Activated CD8-positive, alpha-beta memory T cell treated with anti-CD3 and anti-CD28 coated beads, Interleukin-2, amount 50 U/mL, for 4 hours (primary cell): ENCODE data around the gene PMM1.
"Not testable (repeated sequence)": the region's sequence is repeated elsewhere in the genome, so short reads cannot be mapped to it uniquely, and the experiment has no call there.

ENCODE experiments used
- DNase-seq: peaks from one replicate; pipeline ENCODE4 v3.0.0-alpha.2; 2020

Gene PMM1

GRCh38 chr22:41589391-41590241 is at the start of gene PMM1:
Gene PMM1, minus strand, starts transcription at chr22:41589840. Its CDS starts 35 bp downstream, at chr22:41589805.
- DNase-seq = peak; percentile 100

DNA sequence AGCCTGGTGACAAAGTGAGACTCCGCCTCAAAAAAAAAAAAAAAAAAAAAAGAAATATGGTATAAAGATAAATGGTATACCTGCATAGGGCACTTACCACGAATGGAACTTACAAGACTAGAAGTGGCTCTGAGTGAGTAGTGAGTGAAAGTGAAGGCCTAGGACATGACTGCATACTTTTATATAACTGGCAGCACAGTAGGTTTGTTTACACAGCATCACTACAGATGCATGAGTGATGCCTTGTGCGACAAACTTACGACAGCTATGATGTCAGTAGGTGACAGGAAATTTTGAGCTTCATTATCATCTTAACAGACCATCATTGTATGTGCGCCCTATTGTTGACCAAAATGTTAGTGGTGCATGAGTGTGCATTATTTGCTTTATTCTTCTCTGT is 49.1 kb upstream of the PMM1 start:
- DNase-seq = no peak

GRCh38 chr22:41638124-41638523 is 48.5 kb upstream of the PMM1 start:
- DNase-seq = no peak

DNA sequence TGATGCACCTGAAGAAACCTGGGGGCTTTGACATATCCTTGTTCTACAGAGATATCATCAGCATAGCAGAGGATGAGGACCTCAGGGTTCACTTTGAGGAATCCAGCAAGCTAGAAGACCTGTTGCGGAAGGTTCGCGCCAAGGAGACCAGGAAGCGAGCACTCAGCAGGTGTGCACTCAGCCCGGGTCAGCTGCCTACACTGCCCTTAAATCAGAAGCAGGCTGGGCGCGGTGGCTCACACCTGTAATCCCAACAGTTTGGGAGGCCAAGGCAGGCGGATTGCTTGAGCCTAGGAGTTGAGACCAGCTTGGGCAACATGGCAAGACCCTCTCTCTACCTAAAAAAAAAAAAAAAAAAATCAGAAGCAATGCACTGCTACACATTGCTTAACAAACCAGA is 48.0 kb upstream of the PMM1 start:
- not testable (repeated sequence) for DNase-seq

GRCh38 chr22:41636467-41636866 is 46.8 kb upstream of the PMM1 start:
- DNase-seq = no peak

GRCh38 chr22:41634610-41635009 is 45.0 kb upstream of the PMM1 start:
- DNase-seq = not testable (repeated sequence)

- not testable (repeated sequence) for DNase-seq
Observed at GRCh38 chr22:41631615-41632014, 42.0 kb upstream of the PMM1 start.

GRCh38 chr22:41631115-41631514 is 41.5 kb upstream of the PMM1 start:
- not testable (repeated sequence) for DNase-seq

DNA sequence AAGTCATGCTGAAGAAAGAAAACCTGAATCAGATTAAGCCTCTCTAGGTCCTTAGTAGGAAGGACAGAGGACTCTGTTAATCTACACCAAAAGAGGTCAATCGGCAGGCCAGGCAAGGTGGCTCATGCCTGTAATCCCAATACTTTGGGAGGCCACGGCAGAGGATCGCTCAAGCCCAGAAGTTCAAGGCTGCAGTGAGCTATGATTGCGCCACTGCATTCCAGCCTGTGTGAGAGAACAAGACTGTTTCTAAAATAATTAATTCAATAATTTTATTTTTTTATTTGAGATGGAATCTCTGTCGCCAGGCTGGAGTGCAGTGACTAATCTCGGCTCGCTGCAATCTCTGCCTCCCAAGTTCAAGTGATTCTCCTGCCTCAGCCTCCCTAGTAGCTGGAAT is 35.9 kb upstream of the PMM1 start:
- DNase-seq = no peak

DNA sequence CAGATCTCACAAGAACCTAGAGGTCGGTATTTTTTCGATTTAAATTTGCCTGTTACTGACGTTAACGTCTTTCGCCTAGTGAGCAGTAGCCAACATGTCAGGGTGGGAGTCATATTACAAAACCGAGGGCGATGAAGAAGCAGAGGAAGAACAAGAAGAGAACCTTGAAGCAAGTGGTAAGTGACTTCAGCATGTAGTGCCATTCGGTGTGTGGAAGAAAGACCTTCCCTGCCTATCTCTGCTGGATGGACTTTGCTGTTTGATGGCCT is 32.2 kb upstream of the PMM1 start:
- DNase-seq = no peak

GRCh38 chr22:41621099-41621910 is 31.7 kb upstream of the PMM1 start, which contains the start of gene XRCC6:
Gene XRCC6, plus strand, starts transcription at chr22:41621295. Its CDS starts 710 bp downstream, at chr22:41622005.
- DNase-seq = peak; percentile 100

GRCh38 chr22:41620589-41621098 is 31.0 kb upstream of the PMM1 start, which contains the start of gene DESI1:
Gene DESI1, minus strand, starts transcription at chr22:41621043. Its CDS starts 204 bp downstream, at chr22:41620839.
- no peak for DNase-seq

DNA sequence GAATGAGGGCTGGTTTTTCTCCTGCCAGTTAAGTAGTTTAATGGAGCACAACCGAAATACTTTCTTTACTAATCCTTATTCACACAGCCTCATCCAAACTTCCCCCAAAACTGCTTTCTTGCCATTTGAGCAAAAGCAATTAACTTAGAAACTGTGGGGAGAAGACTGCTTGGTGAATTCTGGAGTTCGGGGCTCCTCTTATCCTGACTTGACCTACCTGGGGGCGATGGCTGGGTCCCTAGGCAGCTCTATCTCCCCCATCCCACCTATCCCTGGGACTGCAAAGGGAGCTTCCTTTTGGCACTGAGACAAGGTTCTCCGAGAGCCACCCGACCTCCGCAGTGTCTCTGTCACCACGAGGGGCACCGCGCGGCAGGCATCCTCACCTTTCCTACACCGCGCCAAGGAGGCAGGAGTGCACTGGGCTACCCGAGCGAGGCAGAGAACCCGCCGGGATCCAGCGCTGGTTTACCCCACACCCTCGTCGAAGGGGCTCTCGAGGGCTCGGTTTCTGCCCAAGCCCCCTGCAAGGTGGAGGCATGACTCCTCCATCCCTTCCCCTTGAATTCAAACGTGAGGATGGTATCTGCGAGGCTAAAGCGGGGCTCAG is 30.4 kb upstream of the PMM1 start:
- DNase-seq = peak; percentile 51

- DNase-seq = no peak
Observed at GRCh38 chr22:41613456-41613855, 23.8 kb upstream of the PMM1 start.

DNA sequence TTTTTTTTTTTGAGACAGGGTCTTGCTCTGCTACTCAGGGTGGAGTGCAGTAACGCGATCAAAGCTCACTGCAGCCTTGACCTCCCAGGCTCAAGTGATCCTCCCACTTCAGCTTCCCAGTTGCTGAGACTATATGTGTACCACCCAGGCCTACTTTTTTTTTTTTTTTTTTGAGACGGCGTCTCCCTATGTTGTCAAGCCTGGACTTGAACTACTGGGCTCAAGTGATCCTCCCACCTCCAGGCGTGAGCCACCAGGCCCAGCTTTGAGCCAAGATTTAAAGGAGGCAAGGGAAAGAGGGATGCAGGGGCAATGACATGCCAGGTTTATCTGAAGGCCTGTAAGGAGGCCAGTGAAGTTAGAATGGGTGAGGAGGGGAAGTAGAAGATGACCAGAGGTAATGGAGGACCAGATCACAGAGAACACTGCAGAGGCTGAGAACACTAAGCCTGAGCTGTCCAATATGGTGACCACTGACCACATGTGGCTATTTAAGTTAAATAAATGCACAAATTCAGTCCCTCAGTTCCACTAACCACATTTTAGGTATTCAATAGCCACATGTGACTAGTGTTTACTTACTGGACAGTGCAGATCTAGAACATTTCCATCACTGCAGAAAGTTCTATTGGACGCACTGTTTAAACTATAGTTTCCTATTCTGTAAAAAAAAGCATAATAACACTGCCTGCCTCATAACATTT is 23.1 kb upstream of the PMM1 start:
- no peak for DNase-seq

DNA sequence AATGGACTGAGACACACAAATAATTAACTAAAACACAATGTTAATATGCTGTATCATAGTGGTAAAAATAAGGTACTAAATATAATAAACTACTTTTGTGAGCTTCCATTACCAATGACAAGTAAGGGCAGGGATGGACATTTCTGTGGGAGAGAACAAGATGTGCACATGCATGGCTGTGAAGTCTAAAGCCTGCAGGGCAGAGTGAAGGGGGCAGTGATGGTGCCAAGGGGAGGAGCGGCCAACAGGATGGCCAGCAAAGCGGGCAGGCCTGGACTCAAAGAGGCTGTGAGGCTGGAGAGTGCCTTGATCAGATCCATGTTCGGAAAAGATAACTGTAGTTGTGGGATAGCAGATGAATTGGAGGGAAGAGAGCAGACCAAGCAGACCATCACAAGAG is 18.7 kb upstream of the PMM1 start:
- DNase-seq = no peak

DNA sequence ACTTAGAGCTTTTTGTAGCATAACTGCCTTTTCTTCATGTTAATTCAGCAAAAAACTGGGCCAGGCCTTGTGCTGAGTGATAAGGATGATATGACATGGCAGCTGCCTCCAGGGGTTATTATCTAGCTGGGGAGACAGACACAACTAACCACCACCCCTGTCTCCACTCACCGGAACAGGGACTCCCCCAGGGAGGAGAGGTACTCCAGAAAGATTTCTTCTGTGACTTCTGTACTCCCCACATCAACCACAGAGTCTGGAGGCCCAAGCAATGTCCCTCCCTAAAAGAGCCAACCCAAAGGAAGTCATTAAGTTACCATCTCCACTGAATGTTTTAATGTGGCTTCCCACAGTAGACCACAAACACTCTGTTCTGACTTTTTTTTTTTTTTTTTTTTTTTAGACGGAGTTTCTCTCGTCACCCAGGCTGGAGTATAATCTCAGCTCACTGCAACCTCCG is 14.3 kb upstream of the PMM1 start:
- peak; percentile 30 for DNase-seq

- DNase-seq = no peak
Observed at GRCh38 chr22:41600976-41601375, 11.3 kb upstream of the PMM1 start.

DNA sequence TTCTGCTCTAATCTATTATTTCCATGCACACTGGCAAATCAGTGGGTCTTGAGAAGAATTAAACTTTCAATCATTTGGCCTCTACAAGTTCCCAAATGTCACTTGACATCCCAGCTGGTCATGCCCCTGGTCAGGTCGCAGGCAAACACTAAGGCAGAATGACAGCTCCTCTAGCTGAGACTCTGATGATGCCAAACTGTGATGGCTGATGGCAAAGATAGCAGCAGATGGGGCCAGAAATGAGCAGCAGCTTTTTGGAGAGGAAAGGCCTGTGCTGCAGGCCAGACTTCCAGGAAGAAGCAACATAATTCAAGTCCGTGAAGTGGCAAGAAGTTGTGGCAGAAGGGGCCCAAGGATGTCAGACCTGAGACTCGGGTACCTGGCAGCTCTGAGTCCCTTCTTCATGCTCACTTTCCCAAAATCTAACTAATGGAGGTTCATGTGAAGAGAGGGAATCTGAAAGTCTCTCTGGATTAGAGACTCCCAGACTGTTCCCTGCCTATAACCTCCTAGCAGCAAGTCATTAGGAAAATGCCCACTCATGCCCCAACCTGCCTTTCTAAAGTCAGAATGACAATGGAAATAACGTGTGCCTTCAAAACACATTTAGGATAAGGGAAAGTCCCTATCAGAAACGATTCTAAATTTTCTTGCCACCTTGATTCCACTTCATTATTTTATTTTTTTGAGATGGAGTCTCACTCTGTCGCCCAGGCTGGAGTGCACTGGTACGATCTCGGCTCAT is 9.4 kb upstream of the PMM1 start:
- no peak for DNase-seq

GRCh38 chr22:41598081-41598480 is 8.4 kb upstream of the PMM1 start:
- no peak for DNase-seq

- no peak for DNase-seq
Observed at GRCh38 chr22:41597635-41597953, 8.0 kb upstream of the PMM1 start.
